Trophoblast cell (in vitro differentiated cells and primary cell): ENCODE results near the gene FIP1L1.
A peak's percentile ranks its signal among the peaks of the same experiment; 100 is the strongest.

Experiments used
- DNase-seq, 2 donors: peaks; one replicate each; pipeline ENCODE4 v3.0.0-alpha.2; 2016
- H2AFZ ChIP-seq: 2 replicates; pipeline ENCODE4 v1.6.1; 2013; ENCODE audit warnings: low read length, moderate library complexity, mild to moderate bottlenecking; ENCODE audit not compliant: insufficient read depth, poor library complexity
- H2AK5ac ChIP-seq: 2 replicates; pipeline ENCODE4 v1.6.1; 2013; ENCODE audit warnings: mild to moderate bottlenecking, low read length
- H2BK120ac ChIP-seq: 2 replicates; pipeline ENCODE4 v1.6.1; 2013; ENCODE audit warnings: low read length, mild to moderate bottlenecking, moderate library complexity; ENCODE audit not compliant: insufficient read depth, poor library complexity
- H2BK12ac ChIP-seq: 2 replicates; pipeline ENCODE4 v1.6.1; 2013; ENCODE audit warnings: mild to moderate bottlenecking, low read length, moderate library complexity
- H2BK5ac ChIP-seq: 2 replicates; pipeline ENCODE4 v1.6.1; 2013; ENCODE audit warnings: low read length, low read depth, moderate library complexity, mild to moderate bottlenecking; ENCODE audit not compliant: poor library complexity
- H3K14ac ChIP-seq: 2 replicates; pipeline ENCODE4 v1.6.1; 2013; ENCODE audit warnings: mild to moderate bottlenecking, low read length
- H3K18ac ChIP-seq: 2 replicates; pipeline ENCODE4 v1.6.1; 2013; ENCODE audit warnings: mild to moderate bottlenecking, low read length
- H3K23ac ChIP-seq: 2 replicates; pipeline ENCODE4 v1.6.1; 2013; ENCODE audit warnings: low read length
- H3K27ac ChIP-seq: 2 replicates; pipeline ENCODE4 v1.5.1; 2013; ENCODE audit warnings: low read depth, mild to moderate bottlenecking, inconsistent platforms, low read length, moderate library complexity
- H3K27me3 ChIP-seq: 2 replicates; pipeline ENCODE4 v1.6.1; 2013; ENCODE audit warnings: inconsistent platforms, mild to moderate bottlenecking, low read length, moderate library complexity; ENCODE audit not compliant: insufficient read depth
- H3K36me3 ChIP-seq, 2 experiments: 1 replicate in 1 of 2; 2 replicates in 1 of 2; pipeline ENCODE4 v1.6.1; 2013; ENCODE audit warnings: low read length in 2 of 2, mild to moderate bottlenecking in 2 of 2, moderate library complexity in 1 of 2; ENCODE audit not compliant: insufficient read depth in 2 of 2, control insufficient read depth in 1 of 2
- H3K4ac ChIP-seq: 2 replicates; pipeline ENCODE4 v1.6.1; 2013; ENCODE audit warnings: low read depth, mild to moderate bottlenecking, low read length, moderate library complexity
- H3K4me1 ChIP-seq, 2 experiments: 1 replicate in 1 of 2; 2 replicates in 1 of 2; pipeline ENCODE4 v1.6.1; 2013; ENCODE audit warnings: low read length in 2 of 2, mild to moderate bottlenecking in 2 of 2, moderate library complexity in 1 of 2; ENCODE audit not compliant: insufficient read depth in 2 of 2, control insufficient read depth in 1 of 2
- H3K4me2 ChIP-seq: 2 replicates; pipeline ENCODE4 v1.6.1; 2013; ENCODE audit warnings: inconsistent platforms, mild to moderate bottlenecking, low read length, moderate library complexity
- H3K4me3 ChIP-seq: 2 replicates; pipeline ENCODE4 v1.5.1; 2013; ENCODE audit warnings: mild to moderate bottlenecking, low read depth, low read length, inconsistent platforms
- H3K79me1 ChIP-seq: one replicate; pipeline ENCODE4 v1.6.1; 2013; ENCODE audit warnings: low read length
- H3K79me2 ChIP-seq: 2 replicates; pipeline ENCODE4 v1.6.1; 2013; ENCODE audit warnings: low read length, mild to moderate bottlenecking; ENCODE audit not compliant: control insufficient read depth, insufficient read depth, poor library complexity
- H3K9ac ChIP-seq: 2 replicates; pipeline ENCODE4 v1.6.1; 2013; ENCODE audit warnings: mild to moderate bottlenecking, low read length
- H3K9me3 ChIP-seq: 2 replicates; pipeline ENCODE4 v1.6.1; 2013; ENCODE audit warnings: low read depth, mild to moderate bottlenecking, control low read depth, inconsistent platforms, low read length; ENCODE audit not compliant: insufficient read depth
- H4K12ac ChIP-seq: 2 replicates; pipeline ENCODE4 v1.6.1; 2013; ENCODE audit warnings: low read depth, mild to moderate bottlenecking, low read length, moderate library complexity
- H4K8ac ChIP-seq: 2 replicates; pipeline ENCODE4 v1.6.1; 2013; ENCODE audit warnings: low read depth, mild to moderate bottlenecking, low read length, moderate library complexity
- H4K91ac ChIP-seq: one replicate; pipeline ENCODE4 v1.6.1; 2013; ENCODE audit warnings: low read depth, mild to moderate bottlenecking, low read length, moderate library complexity
- WGBS: extraction: QIAGEN DNeasy Blood & Tissue Kit; methylation state at CpG from one replicate; pipeline ENCODE4 v1.1.7; 2013; ENCODE audit warnings: missing lambda C conversion rate; ENCODE audit not compliant: insufficient read length, insufficient coverage; ENCODE audit errors: extremely low coverage; 5-methylcytosine and 5-hydroxymethylcytosine counted together

Gene FIP1L1

DNA sequence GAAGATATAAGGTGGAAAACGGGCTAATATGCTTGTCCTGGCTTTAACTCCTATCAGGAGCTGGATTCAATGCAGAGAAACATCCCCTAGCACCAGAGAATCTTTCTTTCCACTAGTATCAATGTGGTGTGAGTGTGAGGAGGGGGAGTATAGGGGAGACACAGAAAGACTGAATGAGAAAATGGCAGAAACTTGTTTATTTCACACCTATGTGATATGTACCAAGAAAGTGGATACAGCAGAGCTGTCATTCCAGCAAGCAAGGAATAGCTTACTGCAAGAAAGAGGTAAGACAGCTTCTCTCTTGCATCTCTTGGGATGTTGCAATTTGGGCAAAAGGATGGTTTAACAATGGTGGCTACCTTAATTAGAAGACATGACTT is 108.2 kb downstream of the FIP1L1 start:
- Histone ChIP-seq H3K23ac (no peak overlapping the region), H3K9me3 (no peaks in the 10 kb centered on the region), H3K9ac (no peak overlapping the region), H3K27ac (no peak overlapping the region), H3K18ac (no peak overlapping the region), H3K4me2 (no peak overlapping the region), H2AFZ (no peak overlapping the region), H4K91ac (no peak overlapping the region), H3K4me3 (no peak overlapping the region), H3K79me1 (no peaks in the 10 kb centered on the region), H4K8ac (no peak overlapping the region), H3K79me2 (no peaks in the 10 kb centered on the region), H2BK120ac (no peak overlapping the region), H3K14ac (no peak overlapping the region), H3K36me3 (peaks cover 2% of the 10 kb centered on the region in 2 experiments), H3K27me3 (no peaks in the 10 kb centered on the region), H2BK12ac (no peak overlapping the region), H3K4ac (no peak overlapping the region), H4K12ac (no peak overlapping the region), H2AK5ac (no peak overlapping the region), H2BK5ac (no peak overlapping the region), H3K4me1 (peaks cover 0 to 2% of the 10 kb centered on the region in 2 experiments)
- WGBS: no CpG with 5 or more reads among the region's 1 CpG
- peak in 1 of 2 donors; percentile 46 for DNase-seq

DNA sequence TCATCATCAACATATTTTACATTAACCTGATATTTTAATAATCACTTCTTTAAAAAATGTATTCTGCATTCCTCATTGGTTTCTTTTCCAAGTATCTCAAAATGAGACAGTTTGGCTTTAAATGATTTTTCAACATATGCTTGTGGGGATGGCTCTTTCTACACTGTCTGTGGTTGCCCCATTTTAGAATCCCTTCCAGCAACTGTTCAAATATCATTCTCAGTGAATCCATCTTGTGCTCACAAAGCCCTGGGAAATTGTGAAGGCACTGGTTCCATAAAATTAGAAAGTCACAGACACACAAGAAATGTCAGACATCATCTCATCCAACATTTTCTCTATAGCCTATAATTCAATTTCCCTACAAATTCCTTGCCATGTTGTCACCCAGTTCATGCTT is 110.3 kb downstream of the FIP1L1 start:
- Histone ChIP-seq H3K4me3 (no peak overlapping the region), H3K23ac (no peak overlapping the region), H2BK120ac (no peak overlapping the region), H3K36me3 (no peaks in the 10 kb centered on the region), H4K12ac (no peak overlapping the region), H3K4me1 (no peaks in the 10 kb centered on the region), H3K4me2 (no peak overlapping the region), H3K14ac (no peak overlapping the region), H3K4ac (no peak overlapping the region), H3K9me3 (no peaks in the 10 kb centered on the region), H2BK5ac (no peak overlapping the region), H4K8ac (no peak overlapping the region), H3K79me2 (no peaks in the 10 kb centered on the region), H3K27ac (no peak overlapping the region), H2AK5ac (no peak overlapping the region), H3K9ac (no peak overlapping the region), H2BK12ac (no peak overlapping the region), H2AFZ (no peak overlapping the region), H3K27me3 (no peaks in the 10 kb centered on the region), H3K18ac (no peak overlapping the region), H4K91ac (no peak overlapping the region), H3K79me1 (no peaks in the 10 kb centered on the region)
- DNase-seq: no peak

DNA sequence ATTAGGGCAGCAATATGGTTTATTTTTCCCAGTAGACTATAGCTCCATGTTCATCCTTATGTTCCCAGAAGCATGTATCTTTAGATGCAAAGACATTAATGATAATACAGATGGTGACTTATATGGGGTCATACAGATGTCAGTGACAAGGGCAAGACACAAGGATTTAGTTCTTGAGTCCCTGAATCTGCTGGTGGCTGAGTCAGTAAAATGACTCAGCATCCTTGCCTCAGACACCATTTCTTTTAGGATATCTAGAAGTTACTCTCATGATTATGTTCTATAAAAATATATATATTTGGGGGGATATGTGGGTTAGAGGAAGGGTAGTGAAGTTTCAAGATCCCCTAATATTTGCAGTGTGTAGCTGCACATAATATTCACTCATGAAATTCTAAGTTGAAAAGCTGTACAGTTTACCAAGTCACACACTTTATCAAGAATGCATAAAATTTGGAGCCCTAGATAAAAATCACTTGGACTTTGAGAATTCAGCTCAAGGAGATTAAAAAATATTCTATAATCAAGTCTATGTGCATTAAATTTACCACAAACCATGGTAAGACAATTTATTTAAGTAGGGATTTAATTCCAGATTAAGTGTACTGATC is 111.9 kb downstream of the FIP1L1 start:
- no peaks in the 10 kb centered on the region for H3K27me3 ChIP-seq
- H3K14ac ChIP-seq: no peak overlapping the region
- H3K4me3 ChIP-seq: no peak overlapping the region
- no peaks in the 10 kb centered on the region for H3K9me3 ChIP-seq
- H3K79me1 ChIP-seq: no peaks in the 10 kb centered on the region
- H3K18ac ChIP-seq: no peak overlapping the region
- H3K4ac ChIP-seq: no peak overlapping the region
- H3K27ac ChIP-seq: no peak overlapping the region
- no peak overlapping the region for H2BK12ac ChIP-seq
- no peaks in the 10 kb centered on the region for H3K79me2 ChIP-seq
- no peak overlapping the region for H3K9ac ChIP-seq
- H4K8ac ChIP-seq: no peak overlapping the region
- H2AK5ac ChIP-seq: no peak overlapping the region
- H4K91ac ChIP-seq: no peak overlapping the region
- no peak overlapping the region for H2BK120ac ChIP-seq
- no peak overlapping the region for H4K12ac ChIP-seq
- no peak overlapping the region for H2BK5ac ChIP-seq
- no peak overlapping the region for H3K23ac ChIP-seq
- no peaks in the 10 kb centered on the region for H3K36me3 ChIP-seq
- H2AFZ ChIP-seq: no peak overlapping the region
- peak in 1 of 2 donors; percentile 44 for DNase-seq
- no peak overlapping the region for H3K4me2 ChIP-seq
- no peaks in the 10 kb centered on the region for H3K4me1 ChIP-seq

DNA sequence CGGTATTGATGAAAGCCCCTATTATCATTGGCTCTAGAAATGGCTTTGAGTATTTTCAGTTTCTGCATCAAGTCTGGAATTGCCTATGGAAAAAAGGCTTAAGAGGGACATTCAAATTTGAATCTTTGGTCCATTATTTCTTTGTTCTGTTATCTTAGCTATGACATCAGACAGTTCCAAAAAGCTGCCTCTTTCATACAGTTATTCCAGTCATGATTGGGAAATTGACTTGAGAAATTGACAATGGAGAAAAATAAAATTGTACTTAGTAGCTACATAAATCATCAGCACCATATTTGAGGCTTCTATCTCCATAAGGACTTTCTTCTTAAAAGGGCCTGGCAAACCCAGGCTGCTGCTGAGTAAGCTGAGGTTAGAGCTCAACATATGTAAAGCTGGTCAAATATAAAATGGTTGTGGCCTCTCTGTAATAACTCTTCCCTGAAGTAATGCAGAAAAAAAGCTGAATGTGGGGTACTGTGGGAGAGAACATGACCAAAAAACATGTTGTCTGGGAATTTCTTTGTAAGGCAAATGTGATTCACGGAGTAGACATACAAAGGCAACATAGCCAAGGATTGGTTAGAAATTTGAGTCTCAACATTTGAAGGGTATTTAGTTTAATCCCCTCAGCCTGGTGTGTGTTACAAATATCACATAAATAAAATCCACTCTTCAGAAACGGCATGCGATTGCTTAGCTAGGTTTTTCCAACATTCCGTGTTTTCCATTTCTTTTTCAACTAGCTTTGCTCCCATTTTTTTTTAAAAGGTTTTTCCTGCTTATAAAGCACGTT is 112.9 kb downstream of the FIP1L1 start:
- WGBS: no CpG with 5 or more reads among the region's 6 CpGs
- Histone ChIP-seq H2AK5ac (no peak overlapping the region), H3K4ac (no peak overlapping the region), H4K12ac (no peak overlapping the region), H3K9me3 (no peaks in the 10 kb centered on the region), H2BK120ac (no peak overlapping the region), H3K79me2 (no peaks in the 10 kb centered on the region), H2AFZ (no peak overlapping the region), H3K27ac (no peak overlapping the region), H2BK5ac (no peak overlapping the region), H2BK12ac (no peak overlapping the region), H3K9ac (no peak overlapping the region), H3K18ac (no peak overlapping the region), H3K4me3 (no peak overlapping the region), H4K8ac (no peak overlapping the region), H3K27me3 (no peaks in the 10 kb centered on the region), H3K14ac (no peak overlapping the region), H3K23ac (no peak overlapping the region), H3K4me1 (no peaks in the 10 kb centered on the region), H3K36me3 (no peaks in the 10 kb centered on the region), H3K79me1 (no peaks in the 10 kb centered on the region), H4K91ac (no peak overlapping the region), H3K4me2 (no peak overlapping the region)
- DNase-seq: no peak
